Ishikawa (cell line): Measurements from ENCODE around the gene AP1AR.
A peak's percentile ranks its signal among the peaks of the same experiment; 100 is the strongest.

Source experiments
- CEBPB ChIP-seq: IDR thresholded peaks from 2 replicates; pipeline ENCODE4 v1.6.1; 2012
- CREB1 ChIP-seq: IDR thresholded peaks from 2 replicates; pipeline ENCODE4 v1.6.1; 2012; ENCODE audit warnings: low read depth
- EGR1 ChIP-seq: IDR thresholded peaks from 2 replicates; pipeline ENCODE4 v1.6.1; 2012
- EP300 ChIP-seq: IDR thresholded peaks from 2 replicates; pipeline ENCODE4 v1.6.1; 2012; ENCODE audit warnings: borderline replicate concordance
- FOXM1 ChIP-seq: IDR thresholded peaks from 2 replicates; pipeline ENCODE4 v1.6.1; 2012; ENCODE audit warnings: low read depth, borderline replicate concordance
- NFIC ChIP-seq: IDR thresholded peaks from 2 replicates; pipeline ENCODE4 v1.6.1; 2012
- RAD21 ChIP-seq: IDR thresholded peaks from 2 replicates; pipeline ENCODE4 v1.6.1; 2012; ENCODE audit warnings: low read depth
- TAF1 ChIP-seq: IDR thresholded peaks from 2 replicates; pipeline ENCODE4 v1.6.1; 2012; ENCODE audit warnings: low read depth, mild to moderate bottlenecking
- TCF12 ChIP-seq: IDR thresholded peaks from 2 replicates; pipeline ENCODE4 v1.6.1; 2012; ENCODE audit warnings: low read depth
- TEAD4 ChIP-seq: IDR thresholded peaks from 2 replicates; pipeline ENCODE4 v1.6.1; 2012
- YY1 ChIP-seq: IDR thresholded peaks from 2 replicates; pipeline ENCODE4 v1.6.1; 2012; ENCODE audit warnings: low read depth
- ZBTB7A ChIP-seq: IDR thresholded peaks from 2 replicates; pipeline ENCODE4 v1.6.1; 2012; ENCODE audit warnings: low read depth
- TF ChIP-seq, protein P1 (sequence below): IDR thresholded peaks from 2 replicates; pipeline ENCODE4 v1.6.1; 2012; ENCODE audit warnings: low read depth, mild to moderate bottlenecking
- TF ChIP-seq, protein P2 (sequence below): IDR thresholded peaks from 2 replicates; pipeline ENCODE4 v1.6.1; 2012
- TF ChIP-seq, protein P3 (sequence below): IDR thresholded peaks from 2 replicates; pipeline ENCODE4 v1.6.1; 2012

The AP1AR gene

DNA sequence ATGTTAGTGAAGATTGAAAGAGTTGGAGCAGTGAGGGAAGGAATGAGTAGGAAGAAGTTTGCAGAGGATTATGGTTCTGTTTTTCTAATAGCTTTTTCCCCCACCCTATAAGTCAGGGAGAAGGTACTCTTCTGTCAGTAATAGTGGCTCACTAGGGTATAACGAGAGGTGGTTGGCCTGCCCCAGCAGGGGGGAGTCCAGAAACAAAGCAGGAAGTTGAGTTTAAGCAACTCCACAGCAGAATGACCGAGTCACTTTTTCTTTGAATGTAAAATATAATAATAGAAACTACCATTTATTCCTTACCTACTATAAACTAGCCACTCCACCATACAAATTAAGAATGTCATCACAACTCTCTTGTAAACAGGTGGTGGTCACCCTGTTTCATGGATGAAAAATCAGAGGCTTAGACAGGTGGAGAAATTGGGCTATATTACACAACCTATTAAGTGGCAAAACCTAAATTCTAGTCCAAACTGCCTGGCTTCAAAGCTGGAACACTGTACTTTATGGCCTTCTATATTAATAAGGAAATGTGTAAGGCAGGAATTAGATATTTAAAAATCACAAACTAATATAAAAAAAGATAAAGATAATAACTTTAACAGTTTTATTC is 21.9 kb downstream of the AP1AR start:
- no peak for TF ChIP-seq EGR1
- TF ChIP-seq NFIC, result no peak
- TF ChIP-seq RAD21, result no peak
- no peak for TF ChIP-seq TAF1
- no peak for TF ChIP-seq FOXM1

DNA sequence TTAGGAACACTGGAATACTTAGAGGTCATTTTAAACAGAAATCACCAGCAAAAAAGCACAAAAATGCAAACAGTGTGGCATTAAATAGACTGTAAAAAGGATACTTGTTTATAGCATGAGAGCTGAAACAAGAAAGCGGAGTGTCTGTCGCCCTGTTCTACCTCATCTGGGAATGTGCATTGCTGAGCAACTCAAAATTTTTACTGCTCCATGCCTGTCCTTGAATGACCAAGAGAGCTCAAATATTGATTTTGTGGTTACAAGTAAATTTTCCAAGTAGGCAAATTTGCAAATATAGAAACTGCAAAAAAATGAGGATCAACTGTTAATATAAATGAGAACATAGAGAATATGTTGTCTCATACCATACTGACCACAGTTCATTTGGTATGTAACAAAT is 25.5 kb downstream of the AP1AR start:
- no peak for TF ChIP-seq CEBPB
- TF ChIP-seq NFIC, result no peak
- TF ChIP-seq EGR1, result no peak
- TF ChIP-seq TEAD4, result no peak
- no peak for TF ChIP-seq TCF12
- no peak for TF ChIP-seq TAF1
- no peak for TF ChIP-seq FOXM1

DNA sequence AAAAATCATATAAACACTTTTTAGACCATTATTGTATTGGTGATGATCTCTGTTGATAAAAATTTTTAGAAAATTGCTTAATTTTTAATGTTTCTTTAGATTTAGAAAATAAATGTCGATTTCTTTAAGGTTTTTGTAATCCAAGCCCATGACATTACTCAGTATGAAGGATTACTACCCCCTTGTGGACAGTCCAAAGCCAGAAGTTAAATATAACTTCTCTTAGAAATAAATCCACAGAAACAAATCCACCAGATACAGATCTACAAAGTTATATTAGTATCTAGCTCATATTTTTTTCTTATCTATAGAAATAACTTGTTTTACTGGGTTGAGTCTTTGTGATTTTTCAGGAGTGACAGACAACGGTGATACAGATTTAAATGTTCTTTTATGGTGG is 35.2 kb downstream of the AP1AR start:
- TF ChIP-seq, protein P1, sequence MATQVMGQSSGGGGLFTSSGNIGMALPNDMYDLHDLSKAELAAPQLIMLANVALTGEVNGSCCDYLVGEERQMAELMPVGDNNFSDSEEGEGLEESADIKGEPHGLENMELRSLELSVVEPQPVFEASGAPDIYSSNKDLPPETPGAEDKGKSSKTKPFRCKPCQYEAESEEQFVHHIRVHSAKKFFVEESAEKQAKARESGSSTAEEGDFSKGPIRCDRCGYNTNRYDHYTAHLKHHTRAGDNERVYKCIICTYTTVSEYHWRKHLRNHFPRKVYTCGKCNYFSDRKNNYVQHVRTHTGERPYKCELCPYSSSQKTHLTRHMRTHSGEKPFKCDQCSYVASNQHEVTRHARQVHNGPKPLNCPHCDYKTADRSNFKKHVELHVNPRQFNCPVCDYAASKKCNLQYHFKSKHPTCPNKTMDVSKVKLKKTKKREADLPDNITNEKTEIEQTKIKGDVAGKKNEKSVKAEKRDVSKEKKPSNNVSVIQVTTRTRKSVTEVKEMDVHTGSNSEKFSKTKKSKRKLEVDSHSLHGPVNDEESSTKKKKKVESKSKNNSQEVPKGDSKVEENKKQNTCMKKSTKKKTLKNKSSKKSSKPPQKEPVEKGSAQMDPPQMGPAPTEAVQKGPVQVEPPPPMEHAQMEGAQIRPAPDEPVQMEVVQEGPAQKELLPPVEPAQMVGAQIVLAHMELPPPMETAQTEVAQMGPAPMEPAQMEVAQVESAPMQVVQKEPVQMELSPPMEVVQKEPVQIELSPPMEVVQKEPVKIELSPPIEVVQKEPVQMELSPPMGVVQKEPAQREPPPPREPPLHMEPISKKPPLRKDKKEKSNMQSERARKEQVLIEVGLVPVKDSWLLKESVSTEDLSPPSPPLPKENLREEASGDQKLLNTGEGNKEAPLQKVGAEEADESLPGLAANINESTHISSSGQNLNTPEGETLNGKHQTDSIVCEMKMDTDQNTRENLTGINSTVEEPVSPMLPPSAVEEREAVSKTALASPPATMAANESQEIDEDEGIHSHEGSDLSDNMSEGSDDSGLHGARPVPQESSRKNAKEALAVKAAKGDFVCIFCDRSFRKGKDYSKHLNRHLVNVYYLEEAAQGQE, result no peak
- TF ChIP-seq NFIC, result no peak
- TF ChIP-seq RAD21, result peak; percentile 37
- TF ChIP-seq TAF1, result no peak
- TF ChIP-seq FOXM1, result no peak

DNA sequence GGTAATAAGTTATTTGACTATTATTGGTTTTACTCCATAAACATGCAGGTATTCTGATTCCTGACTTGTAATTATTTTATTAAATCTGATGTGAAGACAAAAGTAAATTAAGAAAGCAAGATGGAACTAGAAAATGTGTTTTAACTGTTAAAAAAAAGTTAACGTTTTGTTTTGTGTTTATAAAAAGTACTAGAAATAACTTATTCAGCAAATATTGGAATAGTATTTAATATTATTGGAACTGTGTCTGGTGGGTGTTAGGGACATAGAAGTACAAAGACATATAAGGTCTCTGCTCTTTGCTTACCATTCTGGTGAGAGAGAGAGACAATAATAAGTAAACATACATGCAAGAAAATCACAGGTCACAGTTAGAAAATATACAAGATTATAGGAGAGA is 38.5 kb downstream of the AP1AR start:
- TF ChIP-seq TCF12 (no peak), CEBPB (no peak), TAF1 (no peak), RAD21 (no peak), TEAD4 (no peak), EP300 (no peak), ZBTB7A (no peak), EGR1 (no peak), YY1 (no peak), CREB1 (no peak), NFIC (no peak), FOXM1 (no peak)
- TF ChIP-seq, protein P2, sequence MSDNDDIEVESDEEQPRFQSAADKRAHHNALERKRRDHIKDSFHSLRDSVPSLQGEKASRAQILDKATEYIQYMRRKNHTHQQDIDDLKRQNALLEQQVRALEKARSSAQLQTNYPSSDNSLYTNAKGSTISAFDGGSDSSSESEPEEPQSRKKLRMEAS, result no peak
- TF ChIP-seq, protein P3, sequence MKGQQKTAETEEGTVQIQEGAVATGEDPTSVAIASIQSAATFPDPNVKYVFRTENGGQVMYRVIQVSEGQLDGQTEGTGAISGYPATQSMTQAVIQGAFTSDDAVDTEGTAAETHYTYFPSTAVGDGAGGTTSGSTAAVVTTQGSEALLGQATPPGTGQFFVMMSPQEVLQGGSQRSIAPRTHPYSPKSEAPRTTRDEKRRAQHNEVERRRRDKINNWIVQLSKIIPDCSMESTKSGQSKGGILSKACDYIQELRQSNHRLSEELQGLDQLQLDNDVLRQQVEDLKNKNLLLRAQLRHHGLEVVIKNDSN, result no peak
- TF ChIP-seq, protein P1, result no peak

DNA sequence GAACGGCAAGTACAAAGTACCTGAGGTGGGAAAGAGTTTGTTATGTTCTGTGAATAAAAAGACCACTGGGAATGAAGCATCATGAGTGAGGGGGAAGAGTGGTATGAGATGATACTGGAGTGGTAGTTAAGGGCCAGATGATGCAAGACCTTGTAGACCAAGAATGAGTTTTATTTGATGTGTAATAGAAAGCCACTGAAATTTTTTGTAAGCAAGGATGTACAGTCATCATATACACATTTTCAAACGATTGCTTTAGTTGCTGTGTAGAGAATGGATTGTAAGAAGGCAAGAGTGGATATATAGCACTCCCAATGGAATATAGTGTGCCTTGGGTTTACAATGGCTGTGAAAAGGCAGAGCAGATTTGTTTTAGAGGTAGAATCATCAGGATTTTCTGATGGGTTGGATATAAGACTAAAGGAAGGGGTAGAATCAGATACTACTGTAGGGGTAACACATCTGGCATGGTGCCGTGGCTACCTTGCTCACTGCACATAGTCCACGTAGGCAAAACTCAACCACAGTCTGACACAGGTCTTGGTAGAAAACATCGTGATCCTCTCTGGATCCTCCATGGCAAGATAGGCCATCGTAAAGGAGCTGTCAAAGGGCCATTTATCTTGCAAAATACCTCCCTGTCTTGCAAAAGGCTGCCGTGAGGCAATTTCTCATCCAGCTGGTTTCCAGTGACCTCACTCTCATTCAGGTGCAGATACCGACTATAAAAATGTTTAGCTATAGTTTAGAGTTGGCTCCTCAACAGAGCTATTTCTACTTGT is 39.2 kb downstream of the AP1AR start:
- TF ChIP-seq RAD21, result no peak

DNA sequence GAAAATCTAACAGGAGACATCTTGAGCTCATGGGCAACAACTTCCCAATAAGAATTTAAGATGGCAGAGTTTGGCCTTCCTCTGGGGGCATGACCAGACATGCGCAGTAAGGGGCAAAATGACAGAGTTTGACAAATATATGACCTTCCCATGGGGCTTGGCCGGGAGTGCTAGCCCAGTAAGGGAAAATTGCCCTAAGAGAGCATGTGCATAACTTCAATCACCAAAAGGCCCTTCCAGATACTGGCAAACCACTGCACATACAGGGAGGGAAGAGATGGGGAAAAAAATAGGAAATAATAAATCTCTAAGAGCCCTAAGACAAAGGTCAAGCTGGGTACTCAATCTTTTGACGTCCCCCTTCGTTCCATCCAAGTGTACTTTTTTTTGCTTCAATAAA is 40.7 kb downstream of the AP1AR start:
- TF ChIP-seq EGR1, result no peak
- no peak for TF ChIP-seq YY1
- TF ChIP-seq, protein P3, result no peak
- TF ChIP-seq ZBTB7A, result no peak
- no peak for TF ChIP-seq EP300
- no peak for TF ChIP-seq TAF1
- no peak for TF ChIP-seq CREB1
- TF ChIP-seq RAD21, result no peak
- TF ChIP-seq NFIC, result no peak
- no peak for TF ChIP-seq TCF12
- TF ChIP-seq CEBPB, result no peak
- TF ChIP-seq, protein P2, result no peak
- TF ChIP-seq, protein P1, result no peak
- no peak for TF ChIP-seq FOXM1
- no peak for TF ChIP-seq TEAD4
